Measurements from ENCODE around the gene AANAT. TPM values are rescaled to one million over a fixed set of nuclear protein-coding genes. Genes with fewer than 3 reads are reported as not detected.
A peak's percentile ranks its signal among the peaks of the same experiment; 100 is the strongest.

The AANAT gene
- total RNA-seq, 1 donor from 2014 or later: not detected

DNA sequence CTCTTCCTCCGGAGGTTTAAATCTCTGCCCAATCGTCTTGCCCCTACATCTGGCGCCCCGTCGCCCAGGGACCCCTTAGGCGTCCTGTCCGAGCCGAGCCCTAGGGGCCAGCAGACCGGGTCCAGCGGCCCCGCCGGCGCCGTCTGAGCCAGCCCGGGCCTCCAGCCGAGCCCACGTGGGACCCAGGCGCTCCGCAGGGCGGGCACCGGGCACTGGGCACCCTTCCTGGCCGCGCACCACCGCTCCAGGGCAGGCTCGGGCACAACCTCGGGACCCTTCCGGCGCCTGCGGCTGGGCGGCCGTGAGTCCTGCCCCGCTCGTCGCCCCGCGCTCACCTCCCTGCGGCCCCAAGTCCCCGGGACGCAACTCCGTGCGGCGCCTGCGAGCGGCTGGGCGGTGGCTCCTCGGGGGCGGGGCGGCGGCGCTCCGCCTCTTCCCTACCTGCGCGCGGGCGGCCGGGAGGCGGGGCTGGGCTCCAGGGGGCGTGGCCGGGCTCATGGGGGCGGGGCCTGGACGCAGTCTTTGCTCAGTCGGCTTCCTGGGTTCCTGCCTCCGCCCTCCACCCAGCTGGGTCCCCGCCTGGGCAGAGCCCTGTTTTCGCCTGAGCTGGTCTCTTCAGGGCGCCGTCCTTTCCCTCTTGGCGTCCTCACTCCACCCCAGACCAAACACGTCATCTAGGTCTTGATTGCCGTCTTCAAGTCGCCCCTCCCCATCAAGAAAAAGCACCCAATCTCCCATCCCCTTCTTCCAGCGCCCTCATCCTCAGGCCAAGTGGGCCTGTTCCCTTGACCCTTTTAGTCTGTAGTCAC lies 33.8 kb downstream of the AANAT start, which contains the start of gene RHBDF2:
Gene RHBDF2, minus strand, starts transcription at position 406 of the 809 bp plus-strand sequence. CDS start 19,899 bp downstream, outside the sequence.
- TF ChIP-seq, protein P1, sequence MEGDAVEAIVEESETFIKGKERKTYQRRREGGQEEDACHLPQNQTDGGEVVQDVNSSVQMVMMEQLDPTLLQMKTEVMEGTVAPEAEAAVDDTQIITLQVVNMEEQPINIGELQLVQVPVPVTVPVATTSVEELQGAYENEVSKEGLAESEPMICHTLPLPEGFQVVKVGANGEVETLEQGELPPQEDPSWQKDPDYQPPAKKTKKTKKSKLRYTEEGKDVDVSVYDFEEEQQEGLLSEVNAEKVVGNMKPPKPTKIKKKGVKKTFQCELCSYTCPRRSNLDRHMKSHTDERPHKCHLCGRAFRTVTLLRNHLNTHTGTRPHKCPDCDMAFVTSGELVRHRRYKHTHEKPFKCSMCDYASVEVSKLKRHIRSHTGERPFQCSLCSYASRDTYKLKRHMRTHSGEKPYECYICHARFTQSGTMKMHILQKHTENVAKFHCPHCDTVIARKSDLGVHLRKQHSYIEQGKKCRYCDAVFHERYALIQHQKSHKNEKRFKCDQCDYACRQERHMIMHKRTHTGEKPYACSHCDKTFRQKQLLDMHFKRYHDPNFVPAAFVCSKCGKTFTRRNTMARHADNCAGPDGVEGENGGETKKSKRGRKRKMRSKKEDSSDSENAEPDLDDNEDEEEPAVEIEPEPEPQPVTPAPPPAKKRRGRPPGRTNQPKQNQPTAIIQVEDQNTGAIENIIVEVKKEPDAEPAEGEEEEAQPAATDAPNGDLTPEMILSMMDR (IDR thresholded peaks at IDR 0.05; ENCODE audit: unreplicated experiment): no peak
- no peaks in the 10 kb centered on the region for H3K36me3 Mint-ChIP-seq (ENCODE audit: low read depth, unreplicated experiment)
- H3K9me3 Mint-ChIP-seq (ENCODE audit: unreplicated experiment): no peaks in the 10 kb centered on the region

DNA sequence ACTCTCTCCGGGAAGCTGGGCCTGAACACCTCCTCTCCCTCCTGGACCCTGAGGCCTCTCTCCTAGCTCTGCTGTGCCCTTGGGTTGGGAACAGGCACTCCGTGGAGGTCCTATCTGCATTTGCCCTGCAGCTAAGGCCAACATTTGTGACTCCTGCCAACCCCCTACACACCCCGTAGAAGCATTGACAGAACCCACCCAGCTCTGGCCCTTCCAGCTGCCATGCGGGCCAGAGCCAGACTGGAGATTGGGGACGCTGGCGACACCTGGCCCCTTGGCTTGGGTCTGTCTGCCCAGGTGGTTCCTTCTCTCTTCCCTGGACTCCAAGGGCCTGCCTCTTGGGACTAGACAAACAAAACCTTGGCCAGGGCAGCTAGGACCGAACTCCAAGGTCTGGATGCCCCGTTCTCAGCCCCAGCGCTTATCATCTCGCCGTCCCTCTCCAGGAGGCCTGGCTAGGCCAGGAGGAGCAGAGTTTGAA lies 34.5 kb downstream of the AANAT start:
- H3K36me3 Mint-ChIP-seq (ENCODE audit: low read depth, unreplicated experiment): no peaks in the 10 kb centered on the region
- H3K27me3 Mint-ChIP-seq (ENCODE audit: unreplicated experiment): peaks cover 11% of the 10 kb centered on the region
- H3K4me1 Mint-ChIP-seq (ENCODE audit: unreplicated experiment): peaks cover 38% of the 10 kb centered on the region
- peak overlapping the region; percentile 93 for H3K4me3 Mint-ChIP-seq (ENCODE audit: unreplicated experiment)
- no peaks in the 10 kb centered on the region for H3K9me3 Mint-ChIP-seq (ENCODE audit: unreplicated experiment)
- TF ChIP-seq, protein P1 (IDR thresholded peaks at IDR 0.05; ENCODE audit: unreplicated experiment): no peak
- no peak overlapping the region for H3K27ac Mint-ChIP-seq (ENCODE audit: unreplicated experiment)
- no peak for DNase-seq (ENCODE audit: low spot score)

More for the DNA sequence above, 33.8 kb downstream of the AANAT start, which contains the start of gene RHBDF2:
- Mint-ChIP-seq H3K27ac (ENCODE audit: unreplicated experiment) (no peak within 1 kb of the TSS), H3K4me3 (ENCODE audit: unreplicated experiment) (peak within 1 kb of the TSS; percentile 93), H3K4me1 (ENCODE audit: unreplicated experiment) (peaks cover 38% of the 10 kb centered on the region), H3K27me3 (ENCODE audit: unreplicated experiment) (peaks cover 11% of the 10 kb centered on the region)
- DNase-seq (ENCODE audit: low spot score): peak; percentile 86

DNA sequence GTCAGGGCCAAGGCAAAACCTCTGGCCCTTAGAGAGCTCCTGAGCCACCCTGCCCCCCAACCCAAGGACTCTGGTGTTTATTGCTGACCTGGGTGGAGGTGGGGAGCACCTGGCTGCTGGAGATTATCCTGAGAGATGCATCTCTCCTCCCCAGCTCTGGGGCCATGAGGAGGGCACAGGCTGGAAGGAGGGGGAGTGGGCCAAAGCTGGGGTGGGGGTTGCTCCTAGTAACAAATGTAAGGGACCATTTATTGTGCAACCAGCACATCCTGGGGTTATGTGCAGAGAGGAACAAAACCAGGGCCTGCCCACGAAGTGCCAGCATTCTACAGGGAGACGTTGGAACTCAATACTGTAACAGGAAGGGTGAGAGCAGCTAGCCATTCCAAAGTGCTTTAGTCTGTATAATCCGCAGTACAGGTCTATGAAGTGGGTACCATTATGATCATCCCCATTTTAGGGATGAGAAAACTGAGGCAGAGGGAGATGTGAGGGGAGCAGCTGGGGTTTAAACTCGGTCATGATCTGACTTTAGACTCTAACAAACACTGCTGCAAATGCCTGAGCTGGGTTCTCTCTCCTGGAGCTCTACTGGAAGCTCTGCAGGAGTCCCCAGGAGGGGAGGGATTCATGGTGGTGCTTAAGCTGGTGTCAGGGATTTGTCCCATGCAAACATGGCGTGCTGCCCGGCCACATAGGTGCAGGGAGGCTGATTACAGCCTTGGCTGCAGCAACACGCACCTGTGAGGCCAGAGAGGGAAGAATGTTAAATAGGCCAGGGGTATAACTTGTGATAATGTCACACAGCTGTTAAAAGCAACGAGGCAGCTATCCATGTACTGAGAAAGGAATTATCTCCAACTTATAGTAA lies 35.2 kb downstream of the AANAT start:
- peaks cover 31% of the 10 kb centered on the region for H3K4me1 Mint-ChIP-seq (ENCODE audit: unreplicated experiment)
- TF ChIP-seq, protein P1 (IDR thresholded peaks at IDR 0.05; ENCODE audit: unreplicated experiment): no peak
- H3K36me3 Mint-ChIP-seq (ENCODE audit: low read depth, unreplicated experiment): no peaks in the 10 kb centered on the region
- H3K9me3 Mint-ChIP-seq (ENCODE audit: unreplicated experiment): no peaks in the 10 kb centered on the region
- H3K27ac Mint-ChIP-seq (ENCODE audit: unreplicated experiment): no peak overlapping the region
- peaks cover 7% of the 10 kb centered on the region for H3K27me3 Mint-ChIP-seq (ENCODE audit: unreplicated experiment)
- DNase-seq (ENCODE audit: low spot score): no peak
- peak overlapping the region; percentile 47 for H3K4me3 Mint-ChIP-seq (ENCODE audit: unreplicated experiment)

DNA sequence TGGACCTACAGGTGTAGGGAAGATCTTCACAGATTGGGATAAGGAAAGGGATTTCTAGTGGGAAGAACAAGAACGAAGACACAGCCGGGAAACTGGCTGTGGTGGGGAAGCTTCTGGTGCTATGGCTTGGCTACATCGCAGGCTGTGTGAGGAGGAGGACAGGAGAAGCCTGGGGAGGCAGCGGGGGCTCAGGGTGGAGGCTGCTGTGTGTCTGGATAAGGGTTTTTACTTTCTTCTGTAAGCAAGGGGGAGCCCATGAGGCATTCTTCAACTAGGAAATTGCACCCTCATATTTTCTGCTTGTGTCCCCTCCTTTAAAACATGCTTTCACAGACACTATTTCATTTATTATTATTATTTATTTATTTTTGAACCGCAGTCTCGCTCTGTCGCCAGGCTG lies 36.7 kb downstream of the AANAT start:
- no peak for DNase-seq (ENCODE audit: low spot score)
- Mint-ChIP-seq H3K4me3 (ENCODE audit: unreplicated experiment) (no peak overlapping the region), H3K4me1 (ENCODE audit: unreplicated experiment) (peaks cover 15% of the 10 kb centered on the region), H3K27me3 (ENCODE audit: unreplicated experiment) (peaks cover 2% of the 10 kb centered on the region), H3K9me3 (ENCODE audit: unreplicated experiment) (no peaks in the 10 kb centered on the region), H3K27ac (ENCODE audit: unreplicated experiment) (no peak overlapping the region), H3K36me3 (ENCODE audit: low read depth, unreplicated experiment) (no peaks in the 10 kb centered on the region)
- TF ChIP-seq, protein P1 (IDR thresholded peaks at IDR 0.05; ENCODE audit: unreplicated experiment): no peak

Data from endothelial cell (in vitro differentiated cells).